K562 (cell line): ENCODE measurements around the gene AAMDC. TPM values are rescaled to one million over a fixed set of nuclear protein-coding genes. Genes with fewer than 3 reads are reported as not detected.
A peak's percentile ranks its signal among the peaks of the same experiment; 100 is the strongest.

Experiments
- CC2D1A ChIP-seq: fragments of 450-650 bp; IDR thresholded peaks from 2 replicates; pipeline ENCODE4 v1.6.1; 2017; ENCODE audit warnings: mild to moderate bottlenecking
- ELF1 ChIP-seq: fragments of 200-800 bp; sonication (Bioruptor generic); IDR thresholded peaks from 2 replicates; pipeline ENCODE4 v1.6.1; 2016; ENCODE audit warnings: missing genetic modification characterization, missing compliant biosample characterization
- FOXM1 ChIP-seq, 2 experiments: fragments of 450-650 bp in 1 of 2; sonication (generic) in 1 of 2; formaldehyde crosslinking in 1 of 2; IDR thresholded peaks; 2 replicates each; pipeline versions ENCODE4 v1.6.1 to v1.9.0; 2017 to 2022; ENCODE audit warnings: low read depth in 2 of 2, mild to moderate bottlenecking in 2 of 2, missing genetic modification reagents in 1 of 2, moderate library complexity in 1 of 2
- FUS ChIP-seq: fragments of 200-400 bp; formaldehyde crosslinking; optimal IDR thresholded peaks from 2 replicates; pipeline ENCODE3; 2017; ENCODE audit warnings: low read depth, low read length
- HCFC1 ChIP-seq: IDR thresholded peaks from 2 replicates; pipeline ENCODE4 v1.6.1; 2012; ENCODE audit warnings: low read depth, low read length, improper control_type of control experiment
- LEF1 ChIP-seq: fragments of 450-650 bp; IDR thresholded peaks from 2 replicates; pipeline ENCODE4 v1.6.1; 2016; ENCODE audit warnings: mild to moderate bottlenecking
- MIER1 ChIP-seq: fragments of 450-650 bp; IDR thresholded peaks from 2 replicates; pipeline ENCODE4 v1.6.1; 2016; ENCODE audit warnings: antibody characterized with exemption, mild to moderate bottlenecking, low read depth
- NELFE ChIP-seq: IDR thresholded peaks from 2 replicates; pipeline ENCODE4 v1.6.1; 2011; ENCODE audit warnings: mild to moderate bottlenecking; ENCODE audit not compliant: insufficient read depth, insufficient read length
- NEUROD1 ChIP-seq: fragments of 150-350 bp; IDR thresholded peaks from 2 replicates; pipeline ENCODE4 v1.6.1; 2014; ENCODE audit warnings: borderline replicate concordance, low read length, low read depth; ENCODE audit not compliant: partially characterized antibody
- PPARD ChIP-seq: fragments of 250-450 bp; sonication (Bioruptor Pico); IDR thresholded peaks from 2 replicates; pipeline ENCODE4 v1.8.0; 2022; ENCODE audit warnings: inconsistent platforms, mild to moderate bottlenecking, moderate library complexity
- RBBP5 ChIP-seq: fragments of 200-600 bp; sonication (generic); IDR thresholded peaks from 2 replicates; pipeline ENCODE4 v1.6.1; 2012; ENCODE audit warnings: borderline replicate concordance, mild to moderate bottlenecking, low read length, control low read depth, inconsistent platforms; ENCODE audit not compliant: insufficient read depth, poor library complexity, severe bottlenecking
- RBM14 ChIP-seq: fragments of 200-400 bp; formaldehyde crosslinking; IDR thresholded peaks from 2 replicates; pipeline ENCODE4 v1.6.1; 2018; ENCODE audit warnings: low read depth, mild to moderate bottlenecking, low read length, moderate library complexity, borderline replicate concordance; ENCODE audit not compliant: insufficient read depth
- RBM39 ChIP-seq: fragments of 200-400 bp; formaldehyde crosslinking; optimal IDR thresholded peaks from 2 replicates; pipeline ENCODE3; 2018; ENCODE audit warnings: low read depth, low read length
- U2AF1 ChIP-seq: fragments of 200-400 bp; formaldehyde crosslinking; optimal IDR thresholded peaks from 2 replicates; pipeline ENCODE3; 2017; ENCODE audit warnings: mild to moderate bottlenecking, low read depth, low read length, moderate library complexity
- YBX1 ChIP-seq: fragments of 450-650 bp; IDR thresholded peaks from 2 replicates; pipeline ENCODE4 v1.7.1; 2016; ENCODE audit warnings: mild to moderate bottlenecking
- ZNF696 ChIP-seq: fragments of 250-450 bp; sonication (Bioruptor Pico); conservative IDR thresholded peaks from 2 replicates; pipeline ENCODE4 v1.4.0; 2020; ENCODE audit warnings: mild to moderate bottlenecking, moderate library complexity
- ZNF77 ChIP-seq: fragments of 250-450 bp; sonication (Bioruptor Pico); IDR thresholded peaks from 2 replicates; pipeline ENCODE4 v1.5.0; 2020
- polyA plus RNA-seq, 8 experiments: library from polyadenylated mRNA; depleted of rRNA in 4 of 8; stranded (reverse) in 5 of 8; unstranded in 3 of 8; fragments of >200 nt; fragmentation: Nextera tagmentation in 2 of 8; fragmentation: Illumina TruSeq in 1 of 8; extraction: Ambion mirVana in 2 of 8; extraction: Trizol in 1 of 8; gene quantifications; 2 replicates each; pipeline versions ENCODE4 v1.2.1 to v1.2.3, GENCODE V29; 2011 to 2014; ENCODE audit warnings: inconsistent platforms in 1 of 8, missing spikeins in 1 of 8
- total RNA-seq, 7 experiments: library from RNA; depleted of rRNA in 6 of 7; stranded (reverse); fragments of >200 nt in 6 of 7; fragmentation: Illumina TruSeq in 2 of 7; extraction: Trizol in 2 of 7; gene quantifications; 2 replicates each; pipeline versions ENCODE4 v1.2.1 to v1.2.3, GENCODE V29; 2011 to 2021; ENCODE audit warnings: low replicate concordance in 1 of 7
- TF ChIP-seq, protein P1 (sequence below), 2 experiments: fragments of 250-450 bp in 1 of 2; fragments of 450-650 bp in 1 of 2; sonication (Bioruptor Pico) in 1 of 2; IDR thresholded peaks; 2 replicates each; pipeline versions ENCODE4 v1.6.1 to v1.8.0; 2016 to 2021; ENCODE audit warnings: mild to moderate bottlenecking in 2 of 2, moderate library complexity in 2 of 2, missing compliant biosample characterization in 1 of 2, missing genetic modification characterization in 1 of 2
- TF ChIP-seq, protein P2 (sequence below), 2 experiments: fragments of 450-650 bp in 1 of 2; sonication (generic) in 1 of 2; formaldehyde crosslinking in 1 of 2; IDR thresholded peaks; 2 replicates each; pipeline versions ENCODE4 v1.7.1 to v1.9.0; 2016 to 2022; ENCODE audit warnings: inconsistent platforms in 1 of 2, mild to moderate bottlenecking in 1 of 2, missing genetic modification reagents in 1 of 2

AAMDC gene
- total and polyA plus RNA-seq, 9 of the 15 experiments (the other 6 are each of a cell fraction or from before 2014, with no cell fraction given), result 10.4 to 40.6 (median 15.6) TPM

DNA sequence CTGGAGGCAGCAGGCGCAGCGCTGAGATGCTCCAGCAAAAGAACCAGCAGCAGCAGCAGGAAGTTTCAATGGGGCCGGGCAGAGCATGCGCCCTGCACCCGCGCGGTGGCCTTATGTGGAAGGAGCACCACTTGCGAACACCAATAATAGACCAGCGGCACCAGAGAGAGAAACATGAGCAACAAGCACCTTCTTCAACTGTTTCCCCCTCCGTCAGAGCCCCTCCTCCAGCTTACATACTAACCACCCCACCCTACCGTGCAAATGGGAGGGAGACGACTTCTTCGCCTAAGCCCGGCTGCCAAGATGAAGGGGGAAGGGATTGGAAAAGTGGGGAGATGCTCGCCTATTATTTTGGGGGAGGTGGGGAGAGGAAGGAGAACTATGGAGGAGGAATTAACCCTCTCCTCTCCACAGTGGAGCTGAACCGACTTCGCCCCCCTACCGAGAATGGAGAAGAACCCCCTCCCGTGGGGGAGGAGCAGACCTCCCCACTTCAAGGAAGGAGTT is 1.5 kb upstream of the AAMDC start (continued):
- TF ChIP-seq PPARD (CRISPR knock-in tag) (no peak), RBM14 (no peak), RBBP5 (no peak), NEUROD1 (no peak), CC2D1A (no peak), FOXM1 (IDR thresholded peaks at IDR 0.05; ENCODE audit: low read depth) (peak; percentile 39; the same call in 1 of the 2 replicates), FOXM1 (CRISPR knock-in tag; IDR thresholded peaks at IDR 0.05; ENCODE audit: low read depth) (no peak), RBM39 (no peak), U2AF1 (no peak), HCFC1 (0 out of 2 replicates have a peak, but pooled peaks have one; percentile 13), NELFE (no peak), YBX1 (no peak), ZNF77 (CRISPR knock-in tag) (no peak), ELF1 (tag) (no peak), FUS (no peak), ZNF696 (no peak), LEF1 (no peak), MIER1 (0 out of 2 replicates have a peak, but pooled peaks have one; percentile 34)
- TF ChIP-seq, protein P1, sequence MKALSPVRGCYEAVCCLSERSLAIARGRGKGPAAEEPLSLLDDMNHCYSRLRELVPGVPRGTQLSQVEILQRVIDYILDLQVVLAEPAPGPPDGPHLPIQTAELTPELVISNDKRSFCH (CRISPR knock-in tag; IDR thresholded peaks at IDR 0.05), result no peak
- TF ChIP-seq, protein P1 (tag; IDR thresholded peaks at IDR 0.05), result no peak
- TF ChIP-seq, protein P2, sequence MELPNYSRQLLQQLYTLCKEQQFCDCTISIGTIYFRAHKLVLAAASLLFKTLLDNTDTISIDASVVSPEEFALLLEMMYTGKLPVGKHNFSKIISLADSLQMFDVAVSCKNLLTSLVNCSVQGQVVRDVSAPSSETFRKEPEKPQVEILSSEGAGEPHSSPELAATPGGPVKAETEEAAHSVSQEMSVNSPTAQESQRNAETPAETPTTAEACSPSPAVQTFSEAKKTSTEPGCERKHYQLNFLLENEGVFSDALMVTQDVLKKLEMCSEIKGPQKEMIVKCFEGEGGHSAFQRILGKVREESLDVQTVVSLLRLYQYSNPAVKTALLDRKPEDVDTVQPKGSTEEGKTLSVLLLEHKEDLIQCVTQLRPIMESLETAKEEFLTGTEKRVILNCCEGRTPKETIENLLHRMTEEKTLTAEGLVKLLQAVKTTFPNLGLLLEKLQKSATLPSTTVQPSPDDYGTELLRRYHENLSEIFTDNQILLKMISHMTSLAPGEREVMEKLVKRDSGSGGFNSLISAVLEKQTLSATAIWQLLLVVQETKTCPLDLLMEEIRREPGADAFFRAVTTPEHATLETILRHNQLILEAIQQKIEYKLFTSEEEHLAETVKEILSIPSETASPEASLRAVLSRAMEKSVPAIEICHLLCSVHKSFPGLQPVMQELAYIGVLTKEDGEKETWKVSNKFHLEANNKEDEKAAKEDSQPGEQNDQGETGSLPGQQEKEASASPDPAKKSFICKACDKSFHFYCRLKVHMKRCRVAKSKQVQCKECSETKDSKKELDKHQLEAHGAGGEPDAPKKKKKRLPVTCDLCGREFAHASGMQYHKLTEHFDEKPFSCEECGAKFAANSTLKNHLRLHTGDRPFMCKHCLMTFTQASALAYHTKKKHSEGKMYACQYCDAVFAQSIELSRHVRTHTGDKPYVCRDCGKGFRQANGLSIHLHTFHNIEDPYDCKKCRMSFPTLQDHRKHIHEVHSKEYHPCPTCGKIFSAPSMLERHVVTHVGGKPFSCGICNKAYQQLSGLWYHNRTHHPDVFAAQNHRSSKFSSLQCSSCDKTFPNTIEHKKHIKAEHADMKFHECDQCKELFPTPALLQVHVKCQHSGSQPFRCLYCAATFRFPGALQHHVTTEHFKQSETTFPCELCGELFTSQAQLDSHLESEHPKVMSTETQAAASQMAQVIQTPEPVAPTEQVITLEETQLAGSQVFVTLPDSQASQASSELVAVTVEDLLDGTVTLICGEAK (IDR thresholded peaks at IDR 0.05), result no peak
- TF ChIP-seq, protein P2 (CRISPR knock-in tag; IDR thresholded peaks at IDR 0.05), result no peak
